ENCODE measurements around the gene UBE2S.

UBE2S gene

GRCh38 chr19:55437410-55437809 lies 29.8 kb upstream of the UBE2S start:
- H3K23ac ChIP-seq (ENCODE audit: low read length): no peak overlapping the region
- H3K79me1 ChIP-seq (ENCODE audit: low read length): no peaks in the 10 kb centered on the region
- no peak overlapping the region for H3K4me3 ChIP-seq (ENCODE audit: low read length)
- no peak overlapping the region for H3K27ac ChIP-seq (ENCODE audit: low read depth, low read length)
- H2BK120ac ChIP-seq (ENCODE audit: low read depth, low read length): no peak overlapping the region
- no peak overlapping the region for H3K4ac ChIP-seq (ENCODE audit: low read depth, low read length)
- H2BK15ac ChIP-seq (replicated peaks; ENCODE audit: low read depth): no peak overlapping the region
- no peak overlapping the region for H3K56ac ChIP-seq (ENCODE audit: low read length)
- peak; percentile 87 for DNase-seq
- WGBS (ENCODE audit: extremely low coverage, insufficient coverage, low lambda C conversion rate): no CpG with 5 or more reads among the region's 17 CpGs
- H3K9ac ChIP-seq (ENCODE audit: low read length): no peak overlapping the region
- no peak overlapping the region for H3K18ac ChIP-seq (ENCODE audit: low read length)
- H3K4me1 ChIP-seq (ENCODE audit: control insufficient read depth, low read depth, low read length): no peaks in the 10 kb centered on the region
- H3K79me2 ChIP-seq (ENCODE audit: control insufficient read depth, insufficient read depth, low read length): no peaks in the 10 kb centered on the region
- no peak overlapping the region for H2AK5ac ChIP-seq (ENCODE audit: low read length)
- no peak overlapping the region for H2BK5ac ChIP-seq (ENCODE audit: low read length)
- H3K27me3 ChIP-seq (ENCODE audit: insufficient read depth, low read length, poor library complexity): peaks cover 17% of the 10 kb centered on the region
- no peak overlapping the region for H3K4me2 ChIP-seq (ENCODE audit: low read length)
- H3K36me3 ChIP-seq (ENCODE audit: control insufficient read depth, insufficient read depth, low read length): no peaks in the 10 kb centered on the region
- H4K8ac ChIP-seq (ENCODE audit: low read depth, low read length): no peak overlapping the region
- H4K5ac ChIP-seq (ENCODE audit: low read length): no peak overlapping the region

GRCh38 chr19:55436847-55437246 lies 29.3 kb upstream of the UBE2S start:
- no peak overlapping the region for H4K8ac ChIP-seq (ENCODE audit: low read depth, low read length)
- H3K27ac ChIP-seq (ENCODE audit: low read depth, low read length): no peak overlapping the region
- no peak overlapping the region for H4K5ac ChIP-seq (ENCODE audit: low read length)
- H3K23ac ChIP-seq (ENCODE audit: low read length): no peak overlapping the region
- H3K18ac ChIP-seq (ENCODE audit: low read length): no peak overlapping the region
- H3K9ac ChIP-seq (ENCODE audit: low read length): no peak overlapping the region
- H3K36me3 ChIP-seq (ENCODE audit: control insufficient read depth, insufficient read depth, low read length): no peaks in the 10 kb centered on the region
- no peak overlapping the region for H2AK5ac ChIP-seq (ENCODE audit: low read length)
- H3K4ac ChIP-seq (ENCODE audit: low read depth, low read length): no peak overlapping the region
- no peak for DNase-seq
- no CpG with 5 or more reads among the region's 8 CpGs for WGBS (ENCODE audit: extremely low coverage, insufficient coverage, low lambda C conversion rate)
- H3K56ac ChIP-seq (ENCODE audit: low read length): no peak overlapping the region
- no peak overlapping the region for H2BK120ac ChIP-seq (ENCODE audit: low read depth, low read length)
- no peaks in the 10 kb centered on the region for H3K79me1 ChIP-seq (ENCODE audit: low read length)
- peaks cover 15% of the 10 kb centered on the region for H3K27me3 ChIP-seq (ENCODE audit: insufficient read depth, low read length, poor library complexity)
- no peaks in the 10 kb centered on the region for H3K4me1 ChIP-seq (ENCODE audit: control insufficient read depth, low read depth, low read length)
- H3K79me2 ChIP-seq (ENCODE audit: control insufficient read depth, insufficient read depth, low read length): no peaks in the 10 kb centered on the region
- H3K4me2 ChIP-seq (ENCODE audit: low read length): no peak overlapping the region
- no peak overlapping the region for H2BK5ac ChIP-seq (ENCODE audit: low read length)
- no peak overlapping the region for H2BK15ac ChIP-seq (replicated peaks; ENCODE audit: low read depth)
- H3K4me3 ChIP-seq (ENCODE audit: low read length): no peak overlapping the region

- Histone ChIP-seq H3K56ac (ENCODE audit: low read length) (no peak overlapping the region), H3K4ac (ENCODE audit: low read depth, low read length) (no peak overlapping the region), H3K4me2 (ENCODE audit: low read length) (no peak overlapping the region), H3K79me2 (ENCODE audit: control insufficient read depth, insufficient read depth, low read length) (no peaks in the 10 kb centered on the region), H3K27me3 (ENCODE audit: insufficient read depth, low read length, poor library complexity) (peaks cover under 1% of the 10 kb centered on the region), H2BK5ac (ENCODE audit: low read length) (no peak overlapping the region), H4K5ac (ENCODE audit: low read length) (no peak overlapping the region), H4K8ac (ENCODE audit: low read depth, low read length) (no peak overlapping the region), H3K27ac (ENCODE audit: low read depth, low read length) (no peak overlapping the region), H3K4me1 (ENCODE audit: control insufficient read depth, low read depth, low read length) (no peaks in the 10 kb centered on the region), H2BK15ac (replicated peaks; ENCODE audit: low read depth) (no peak overlapping the region), H3K4me3 (ENCODE audit: low read length) (no peak overlapping the region), H3K9ac (ENCODE audit: low read length) (no peak overlapping the region), H3K18ac (ENCODE audit: low read length) (no peak overlapping the region), H2AK5ac (ENCODE audit: low read length) (no peak overlapping the region), H3K23ac (ENCODE audit: low read length) (no peak overlapping the region), H2BK120ac (ENCODE audit: low read depth, low read length) (no peak overlapping the region), H3K79me1 (ENCODE audit: low read length) (no peaks in the 10 kb centered on the region), H3K36me3 (ENCODE audit: control insufficient read depth, insufficient read depth, low read length) (no peaks in the 10 kb centered on the region)
- WGBS (ENCODE audit: extremely low coverage, insufficient coverage, low lambda C conversion rate): 100% methylated on average over 4 of the region's 4 CpGs
- no peak for DNase-seq
These were observed 27.4 kb upstream of the UBE2S start for GRCh38 chr19:55435020-55435419.

- Histone ChIP-seq H3K4ac (ENCODE audit: low read depth, low read length) (no peak overlapping the region), H3K9ac (ENCODE audit: low read length) (no peak overlapping the region), H2BK5ac (ENCODE audit: low read length) (no peak overlapping the region), H3K27me3 (ENCODE audit: insufficient read depth, low read length, poor library complexity) (no peaks in the 10 kb centered on the region), H3K4me3 (ENCODE audit: low read length) (no peak overlapping the region), H3K4me2 (ENCODE audit: low read length) (no peak overlapping the region), H3K56ac (ENCODE audit: low read length) (no peak overlapping the region), H3K27ac (ENCODE audit: low read depth, low read length) (no peak overlapping the region), H4K8ac (ENCODE audit: low read depth, low read length) (no peak overlapping the region), H3K36me3 (ENCODE audit: control insufficient read depth, insufficient read depth, low read length) (no peaks in the 10 kb centered on the region), H3K23ac (ENCODE audit: low read length) (no peak overlapping the region), H3K79me2 (ENCODE audit: control insufficient read depth, insufficient read depth, low read length) (no peaks in the 10 kb centered on the region), H2AK5ac (ENCODE audit: low read length) (no peak overlapping the region), H3K18ac (ENCODE audit: low read length) (no peak overlapping the region), H4K5ac (ENCODE audit: low read length) (no peak overlapping the region), H2BK15ac (replicated peaks; ENCODE audit: low read depth) (no peak overlapping the region), H2BK120ac (ENCODE audit: low read depth, low read length) (no peak overlapping the region), H3K4me1 (ENCODE audit: control insufficient read depth, low read depth, low read length) (no peaks in the 10 kb centered on the region), H3K79me1 (ENCODE audit: low read length) (no peaks in the 10 kb centered on the region)
- DNase-seq: no peak
- WGBS (ENCODE audit: extremely low coverage, insufficient coverage, low lambda C conversion rate): 90% methylated on average over 1 of the region's 4 CpGs
These were observed 26.9 kb upstream of the UBE2S start for GRCh38 chr19:55434356-55434919.

- no peak overlapping the region for H2AK5ac ChIP-seq (ENCODE audit: low read length)
- H3K23ac ChIP-seq (ENCODE audit: low read length): no peak overlapping the region
- no peaks in the 10 kb centered on the region for H3K27me3 ChIP-seq (ENCODE audit: insufficient read depth, low read length, poor library complexity)
- H3K27ac ChIP-seq (ENCODE audit: low read depth, low read length): no peak overlapping the region
- no peaks in the 10 kb centered on the region for H3K4me1 ChIP-seq (ENCODE audit: control insufficient read depth, low read depth, low read length)
- H3K79me1 ChIP-seq (ENCODE audit: low read length): no peaks in the 10 kb centered on the region
- no peak overlapping the region for H3K4me3 ChIP-seq (ENCODE audit: low read length)
- no peak overlapping the region for H4K5ac ChIP-seq (ENCODE audit: low read length)
- no peak overlapping the region for H3K4me2 ChIP-seq (ENCODE audit: low read length)
- no peak for DNase-seq
- no peak overlapping the region for H2BK120ac ChIP-seq (ENCODE audit: low read depth, low read length)
- no peaks in the 10 kb centered on the region for H3K79me2 ChIP-seq (ENCODE audit: control insufficient read depth, insufficient read depth, low read length)
- H2BK15ac ChIP-seq (replicated peaks; ENCODE audit: low read depth): no peak overlapping the region
- H3K4ac ChIP-seq (ENCODE audit: low read depth, low read length): no peak overlapping the region
- no peak overlapping the region for H3K9ac ChIP-seq (ENCODE audit: low read length)
- H3K18ac ChIP-seq (ENCODE audit: low read length): no peak overlapping the region
- no peak overlapping the region for H2BK5ac ChIP-seq (ENCODE audit: low read length)
- H4K8ac ChIP-seq (ENCODE audit: low read depth, low read length): no peak overlapping the region
- H3K56ac ChIP-seq (ENCODE audit: low read length): no peak overlapping the region
- no peaks in the 10 kb centered on the region for H3K36me3 ChIP-seq (ENCODE audit: control insufficient read depth, insufficient read depth, low read length)
- WGBS (ENCODE audit: extremely low coverage, insufficient coverage, low lambda C conversion rate): no CpG with 5 or more reads among the region's 48 CpGs
These were observed 25.7 kb upstream of the UBE2S start for GRCh38 chr19:55433292-55433691.

- Histone ChIP-seq H3K4me1 (ENCODE audit: control insufficient read depth, low read depth, low read length) (no peaks in the 10 kb centered on the region), H3K79me2 (ENCODE audit: control insufficient read depth, insufficient read depth, low read length) (no peaks in the 10 kb centered on the region), H2BK5ac (ENCODE audit: low read length) (no peak overlapping the region), H4K5ac (ENCODE audit: low read length) (no peak overlapping the region), H3K27ac (ENCODE audit: low read depth, low read length) (no peak overlapping the region), H3K79me1 (ENCODE audit: low read length) (no peaks in the 10 kb centered on the region), H3K23ac (ENCODE audit: low read length) (no peak overlapping the region), H3K18ac (ENCODE audit: low read length) (no peak overlapping the region), H2AK5ac (ENCODE audit: low read length) (no peak overlapping the region), H3K4me3 (ENCODE audit: low read length) (no peak overlapping the region), H3K36me3 (ENCODE audit: control insufficient read depth, insufficient read depth, low read length) (no peaks in the 10 kb centered on the region), H2BK120ac (ENCODE audit: low read depth, low read length) (no peak overlapping the region), H3K4ac (ENCODE audit: low read depth, low read length) (no peak overlapping the region), H3K9ac (ENCODE audit: low read length) (no peak overlapping the region), H2BK15ac (replicated peaks; ENCODE audit: low read depth) (no peak overlapping the region), H3K56ac (ENCODE audit: low read length) (no peak overlapping the region), H3K27me3 (ENCODE audit: insufficient read depth, low read length, poor library complexity) (no peaks in the 10 kb centered on the region), H4K8ac (ENCODE audit: low read depth, low read length) (no peak overlapping the region), H3K4me2 (ENCODE audit: low read length) (no peak overlapping the region)
- no peak for DNase-seq
- WGBS (ENCODE audit: extremely low coverage, insufficient coverage, low lambda C conversion rate): no CpG with 5 or more reads among the region's 14 CpGs
These were observed 24.8 kb upstream of the UBE2S start for GRCh38 chr19:55432241-55432959.
